PC-9 (cell line): Measurements from ENCODE around the gene LPIN2. TPM values are rescaled to one million over a fixed set of nuclear protein-coding genes. Genes with fewer than 3 reads are reported as not detected.
A peak's percentile ranks its signal among the peaks of the same experiment; 100 is the strongest.

Experiments
- Bru-seq: library from RNA; stranded (reverse); fragments of 400-500 nt; gene quantifications from one replicate; lab custom pipeline; 2021; lab: Mats Ljungman, UMichigan
- BruChase-seq, 2 experiments: library from RNA; stranded (reverse); fragments of 400-500 nt; gene quantifications; one replicate each; lab custom pipeline; 2021; lab: Mats Ljungman, UMichigan
- BruUV-seq: library from RNA; stranded (reverse); fragments of 400-500 nt; replicated peaks from 2 replicates; lab custom pipeline; 2021; lab: Mats Ljungman, UMichigan
- CTCF ChIA-PET: fragments of 300-600 bp; sonication (Branson Sonifier 250); formaldehyde crosslinking; loops from one replicate; lab custom pipeline; 2022; ENCODE audit warnings: antibody characterized with exemption; lab: Charles Lee
- POLR2A ChIA-PET: fragments of 300-600 bp; sonication (Branson Sonifier 250); formaldehyde crosslinking; loops from one replicate; lab custom pipeline; 2022; ENCODE audit warnings: antibody characterized with exemption; ENCODE audit not compliant: unreplicated experiment; lab: Charles Lee
- DNase-seq, 2 experiments: peaks; one replicate each; pipeline versions ENCODE4 v3.0.0 to v3.0.0-alpha.2; 2015 to 2022; ENCODE audit warnings: mixed read lengths in 1 of 2
- H2AFZ ChIP-seq: fragments of 200-600 bp; sonication (generic); 2 replicates; pipeline ENCODE4 v1.8.1; 2017; ENCODE audit warnings: antibody characterized with exemption
- H3F3A ChIP-seq: fragments of 200-600 bp; sonication (generic); 2 replicates; pipeline ENCODE4 v1.8.1; 2017; ENCODE audit warnings: antibody characterized with exemption, mild to moderate bottlenecking, low read depth; ENCODE audit not compliant: insufficient read depth
- H3K27ac ChIP-seq: fragments of 200-600 bp; sonication (generic); 2 replicates; pipeline ENCODE4 v1.6.1; 2016; ENCODE audit warnings: mixed run types
- H3K27me3 ChIP-seq: fragments of 200-600 bp; sonication (generic); 2 replicates; pipeline ENCODE4 v1.6.1; 2016; ENCODE audit warnings: low read depth, mixed run types; ENCODE audit not compliant: insufficient read depth
- H3K36me3 ChIP-seq: fragments of 200-600 bp; sonication (generic); 2 replicates; pipeline ENCODE4 v1.6.1; 2016; ENCODE audit warnings: low read depth, mixed run types
- H3K4me1 ChIP-seq: fragments of 200-600 bp; sonication (generic); replicated peaks from 2 replicates; pipeline ENCODE4 v1.6.1; 2016; ENCODE audit warnings: mixed run types; ENCODE audit not compliant: insufficient read depth
- H3K4me2 ChIP-seq: fragments of 200-600 bp; sonication (generic); 2 replicates; pipeline ENCODE4 v1.6.1; 2017; ENCODE audit warnings: mixed run types
- H3K4me3 ChIP-seq: fragments of 200-600 bp; sonication (generic); 2 replicates; pipeline ENCODE4 v1.6.1; 2016; ENCODE audit warnings: mixed run types
- H3K79me2 ChIP-seq: fragments of 200-600 bp; sonication (generic); 2 replicates; pipeline ENCODE4 v1.6.1; 2017; ENCODE audit warnings: low read depth, mixed run types
- H3K9me2 ChIP-seq: fragments of 200-600 bp; sonication (generic); 2 replicates; pipeline ENCODE4 v1.8.1; 2017; ENCODE audit warnings: mild to moderate bottlenecking; ENCODE audit not compliant: insufficient read depth
- H3K9me3 ChIP-seq: fragments of 200-600 bp; sonication (generic); 2 replicates; pipeline ENCODE4 v1.8.1; 2016; ENCODE audit warnings: low read depth; ENCODE audit not compliant: insufficient read depth
- H4K20me1 ChIP-seq: fragments of 200-600 bp; sonication (generic); 2 replicates; pipeline ENCODE4 v1.8.1; 2017; ENCODE audit not compliant: insufficient read depth
- CTCF ChIP-seq: fragments of 200-600 bp; sonication (generic); conservative IDR thresholded peaks from 2 replicates; pipeline ENCODE4 v1.6.1; 2017; ENCODE audit warnings: mixed run types, antibody characterized with exemption, mild to moderate bottlenecking, moderate library complexity
- EZH2 ChIP-seq: fragments of 200-600 bp; sonication (generic); IDR thresholded peaks from 2 replicates; pipeline ENCODE4 v1.8.0; 2017; ENCODE audit warnings: antibody characterized with exemption, low read depth
- intact Hi-C: fragments of 100-400 bp; cut with micrococcal nuclease; formaldehyde crosslinking; loops from one replicate; pipeline ENCODE4 v1.10.0; 2022; ENCODE audit not compliant: unreplicated experiment
- long read RNA-seq: library from polyadenylated mRNA; stranded (forward); transcript quantifications from one replicate; pipeline ENCODE4 v2.0.0, GENCODE V29; 2022
- total RNA-seq: library from RNA; stranded (reverse); gene quantifications from 2 replicates; pipeline ENCODE4 v1.2.3, GENCODE V29; 2021

Gene LPIN2
- total RNA-seq, result 13.3 and 15.0 TPM in 2 replicates
- percentile 80 among the genes with signal in this experiment for Bru-seq, nascent RNA
- percentile 65 among the genes with signal in this experiment for BruChase-seq, experiment 1, labeled RNA remaining after a 2-hour chase
- BruChase-seq, experiment 2, labeled RNA remaining after a 6-hour chase, result percentile 63 among the genes with signal in this experiment
- long read RNA-seq, partial matches to known transcripts, result 2 of 11 reads
- long read RNA-seq, other reads (novel, unspliced or antisense), result 9 of 11 reads

GRCh38 chr18:3013024-3013804 is at the start of gene LPIN2:
LPIN2 (minus strand) TSS chr18:3013144; CDS start chr18:2960840, 52,304 bp downstream.
- DNase-seq, result peak; percentile 88 to 100
- Histone ChIP-seq H3K27ac (peak within 1 kb of the TSS; percentile 99), H3K9me3 (no peaks in the 10 kb centered on the region), H3K27me3 (no peaks in the 10 kb centered on the region), H3K4me2 (peak within 1 kb of the TSS; percentile 74), H3K79me2 (peaks cover 34% of the 10 kb centered on the region), H4K20me1 (no peaks in the 10 kb centered on the region; the same call in 1 of the 2 replicates), H2AFZ (peak within 1 kb of the TSS; percentile 78), H3K9me2 (no peaks in the 10 kb centered on the region), H3F3A (peaks cover 30% of the 10 kb centered on the region), H3K4me3 (peak within 1 kb of the TSS; percentile 77), H3K36me3 (0 out of 2 replicates have a peak, but pooled peaks cover 7% of the 10 kb centered on the region), H3K4me1 (peaks cover 49% of the 10 kb centered on the region)
- ChIA-PET CTCF (interaction anchor here (0.6 kb wide), 2 partner anchors 41 to 238 kb away, joined by 4 to 5 read pairs; no protein-coding TSS in a partner anchor), POLR2A (no interaction called here)
- TF ChIP-seq EZH2 (no peak), CTCF (no peak)
- intact Hi-C loops, result loop anchor here (1.0 to 5.0 kb wide), 3 partner anchors 139 to 434 kb away; no protein-coding TSS in a partner anchor
- BruUV-seq, result no TSS peak

- Histone ChIP-seq H3K27ac (no peak overlapping the region), H2AFZ (no peak overlapping the region), H3K9me2 (no peaks in the 10 kb centered on the region), H3K79me2 (no peaks in the 10 kb centered on the region), H3F3A (peaks cover 16% of the 10 kb centered on the region), H3K4me1 (peaks cover 22% of the 10 kb centered on the region), H3K27me3 (no peaks in the 10 kb centered on the region), H3K36me3 (no peaks in the 10 kb centered on the region), H3K9me3 (no peaks in the 10 kb centered on the region), H3K4me2 (no peak overlapping the region), H3K4me3 (no peak overlapping the region), H4K20me1 (no peaks in the 10 kb centered on the region)
- no TSS peak for BruUV-seq
- no peak for DNase-seq
- TF ChIP-seq EZH2, result no peak
- TF ChIP-seq CTCF, result no peak
- POLR2A ChIA-PET, result no interaction called here
- CTCF ChIA-PET, result interaction anchor here (0.7 to 1.8 kb wide), 3 partner anchors 55 to 114 kb away, joined by 3 to 9 read pairs (median 5); no protein-coding TSS in a partner anchor
- intact Hi-C loops, result no loop called here
Measured at GRCh38 chr18:3061581-3062312, 48.8 kb upstream of the LPIN2 start.
